Testis (tissue), 3 donors: Measurements from ENCODE around the gene VGLL4. TPM values are rescaled to one million over a fixed set of nuclear protein-coding genes. Genes with fewer than 3 reads are reported as not detected.
A peak's percentile ranks its signal among the peaks of the same experiment; 100 is the strongest.

Experiments
- DNase-seq: peaks from one replicate; pipeline ENCODE4 v3.0.0-alpha.2; 2019
- H3K27ac ChIP-seq, 2 donors: fragments of 200-600 bp; sonication (generic); one replicate each; pipeline ENCODE4 v1.5.1; 2019
- H3K27me3 ChIP-seq: fragments of 200-600 bp; sonication (generic); one replicate; pipeline ENCODE4 v1.5.1; 2019
- H3K36me3 ChIP-seq: fragments of 200-600 bp; sonication (generic); one replicate; pipeline ENCODE4 v1.5.1; 2017; ENCODE audit warnings: low read depth; ENCODE audit errors: missing control alignments
- H3K4me1 ChIP-seq: fragments of 200-600 bp; sonication (generic); one replicate; pipeline ENCODE4 v1.5.1; 2019
- H3K4me3 ChIP-seq, 2 donors: fragments of 200-600 bp; sonication (generic); one replicate each; pipeline ENCODE4 v1.5.1; 2017 to 2019
- H3K9me3 ChIP-seq: fragments of 200-600 bp; sonication (generic); one replicate; pipeline ENCODE4 v1.5.1; 2017
- POLR2A ChIP-seq: fragments of 450-650 bp; IDR thresholded peaks from one replicate; pipeline ENCODE4 v1.6.1; 2017; ENCODE audit warnings: antibody characterized with exemption, mild to moderate bottlenecking, moderate library complexity
- WGBS, 2 donors: methylation state at CpG; one replicate each; pipeline ENCODE4 v1.1.5; 2018; 5-methylcytosine and 5-hydroxymethylcytosine counted together
- intact Hi-C: fragments of 100-400 bp; cut with DNase I; formaldehyde crosslinking; loops from one replicate; pipeline ENCODE4 v1.15.1; 2023; ENCODE audit warnings: low total_unique reads
- polyA plus RNA-seq: library from polyadenylated mRNA; stranded (reverse); fragments of 350-450 nt; fragmentation: Illumina TruSeq; extraction: RNeasy Lipid Tissue Mini Kit (QIAGEN cat#74804); gene quantifications from one replicate; pipeline ENCODE4 v1.2.3, GENCODE V29; 2014; ENCODE audit warnings: low read depth, low replicate concordance; ENCODE audit not compliant: insufficient read depth
- total RNA-seq, 2 donors: library from RNA; depleted of rRNA; stranded (reverse); fragments of >200 nt; gene quantifications; one replicate each; pipeline ENCODE4 v1.2.3, GENCODE V29; 2016
- TF ChIP-seq, protein P1 (sequence below), 3 experiments: fragments of 450-650 bp in 2 of 3; fragments of 200-600 bp in 1 of 3; sonication (generic) in 1 of 3; IDR thresholded peaks; one replicate each; pipeline ENCODE4 v1.5.1; 2016 to 2019; ENCODE audit warnings: antibody characterized with exemption in 3 of 3, mild to moderate bottlenecking in 2 of 3, moderate library complexity in 1 of 3

Gene VGLL4
- total and polyA plus RNA-seq, 3 donors from 2014 or later = 72.9 to 209 (median 169) TPM

DNA sequence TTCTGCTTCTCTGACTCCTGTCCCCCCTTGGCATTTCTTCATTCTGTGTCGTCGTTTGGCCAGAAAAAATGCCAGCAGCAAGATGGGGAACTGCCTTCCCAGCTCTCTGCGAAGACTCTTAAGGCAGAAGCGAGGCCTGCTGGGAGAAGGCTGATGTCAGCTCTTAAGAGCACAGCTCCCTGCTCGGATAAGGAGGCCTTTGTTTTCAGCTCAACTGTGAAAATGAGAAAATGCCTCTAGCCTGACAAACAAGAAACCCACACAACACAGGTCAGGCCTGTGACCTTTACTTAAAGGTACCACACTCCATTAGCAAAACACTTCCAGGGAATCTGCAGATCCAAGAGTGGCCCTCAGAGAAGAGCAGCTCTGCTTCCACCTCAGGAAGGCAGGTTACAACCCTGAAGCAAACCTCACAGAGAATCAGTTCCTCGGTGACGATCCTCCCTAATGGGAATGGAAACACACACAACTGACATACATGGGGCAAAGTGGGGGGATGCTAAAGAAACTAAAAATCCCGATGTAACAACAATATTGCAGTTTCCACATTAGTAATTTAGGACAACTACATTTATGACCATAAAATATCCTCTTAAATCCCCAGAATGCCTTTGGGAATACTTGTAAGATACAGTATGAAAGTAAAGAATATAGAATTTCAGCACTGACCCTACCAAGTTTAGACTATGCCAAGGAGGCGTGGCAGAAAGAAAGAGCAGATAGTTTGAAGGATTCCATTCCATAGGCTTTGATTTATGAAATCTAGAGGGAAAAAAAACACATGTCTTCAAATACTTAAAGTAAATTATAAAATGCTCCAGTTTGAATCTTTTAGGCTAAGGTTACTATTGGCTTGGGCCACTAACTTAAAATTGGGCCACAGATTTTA is 52.1 kb downstream of the VGLL4 start:
- no peak for TF ChIP-seq POLR2A
- TF ChIP-seq, protein P1, sequence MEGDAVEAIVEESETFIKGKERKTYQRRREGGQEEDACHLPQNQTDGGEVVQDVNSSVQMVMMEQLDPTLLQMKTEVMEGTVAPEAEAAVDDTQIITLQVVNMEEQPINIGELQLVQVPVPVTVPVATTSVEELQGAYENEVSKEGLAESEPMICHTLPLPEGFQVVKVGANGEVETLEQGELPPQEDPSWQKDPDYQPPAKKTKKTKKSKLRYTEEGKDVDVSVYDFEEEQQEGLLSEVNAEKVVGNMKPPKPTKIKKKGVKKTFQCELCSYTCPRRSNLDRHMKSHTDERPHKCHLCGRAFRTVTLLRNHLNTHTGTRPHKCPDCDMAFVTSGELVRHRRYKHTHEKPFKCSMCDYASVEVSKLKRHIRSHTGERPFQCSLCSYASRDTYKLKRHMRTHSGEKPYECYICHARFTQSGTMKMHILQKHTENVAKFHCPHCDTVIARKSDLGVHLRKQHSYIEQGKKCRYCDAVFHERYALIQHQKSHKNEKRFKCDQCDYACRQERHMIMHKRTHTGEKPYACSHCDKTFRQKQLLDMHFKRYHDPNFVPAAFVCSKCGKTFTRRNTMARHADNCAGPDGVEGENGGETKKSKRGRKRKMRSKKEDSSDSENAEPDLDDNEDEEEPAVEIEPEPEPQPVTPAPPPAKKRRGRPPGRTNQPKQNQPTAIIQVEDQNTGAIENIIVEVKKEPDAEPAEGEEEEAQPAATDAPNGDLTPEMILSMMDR (IDR thresholded peaks at IDR 0.05) = no peak
- H3K27ac ChIP-seq = peak overlapping the region; percentile 57 to 73
- peak; percentile 88 for DNase-seq
- H3K9me3 ChIP-seq = no peaks in the 10 kb centered on the region
- 21 to 34% methylated on average over 9 of the region's 9 CpGs for WGBS, 2 donors
- no peak overlapping the region for H3K4me3 ChIP-seq
- peaks cover 62% of the 10 kb centered on the region for H3K4me1 ChIP-seq
- no peaks in the 10 kb centered on the region for H3K36me3 ChIP-seq
- H3K27me3 ChIP-seq = no peaks in the 10 kb centered on the region
- intact Hi-C loops = no loop called here

DNA sequence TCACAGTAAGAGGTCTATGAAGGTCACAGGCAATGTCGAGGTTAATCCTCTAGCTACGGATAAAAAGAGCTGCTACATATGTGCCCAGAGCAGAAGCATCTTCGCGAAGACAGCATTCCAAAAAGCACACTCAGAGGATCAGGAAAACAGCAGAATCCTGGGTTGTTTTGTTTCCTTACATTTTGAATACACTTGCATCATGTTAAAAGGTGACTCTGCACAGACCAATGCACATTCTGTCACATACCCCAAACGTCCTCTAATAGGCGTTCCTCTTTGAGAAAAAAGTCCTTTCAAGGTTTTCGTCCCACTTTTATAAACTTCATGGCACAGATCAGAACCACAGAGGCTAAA is 52.7 kb downstream of the VGLL4 start:
- peaks cover 58% of the 10 kb centered on the region for H3K4me1 ChIP-seq
- TF ChIP-seq, protein P1 (IDR thresholded peaks at IDR 0.05) = no peak
- no peak for TF ChIP-seq POLR2A
- peak overlapping the region; percentile 57 to 73 for H3K27ac ChIP-seq
- WGBS, 2 donors = 25 to 47% methylated on average over 7 of the region's 7 CpGs
- H3K9me3 ChIP-seq = no peaks in the 10 kb centered on the region
- intact Hi-C loops = no loop called here
- no peak overlapping the region for H3K4me3 ChIP-seq
- no peaks in the 10 kb centered on the region for H3K36me3 ChIP-seq
- no peak for DNase-seq
- no peaks in the 10 kb centered on the region for H3K27me3 ChIP-seq

DNA sequence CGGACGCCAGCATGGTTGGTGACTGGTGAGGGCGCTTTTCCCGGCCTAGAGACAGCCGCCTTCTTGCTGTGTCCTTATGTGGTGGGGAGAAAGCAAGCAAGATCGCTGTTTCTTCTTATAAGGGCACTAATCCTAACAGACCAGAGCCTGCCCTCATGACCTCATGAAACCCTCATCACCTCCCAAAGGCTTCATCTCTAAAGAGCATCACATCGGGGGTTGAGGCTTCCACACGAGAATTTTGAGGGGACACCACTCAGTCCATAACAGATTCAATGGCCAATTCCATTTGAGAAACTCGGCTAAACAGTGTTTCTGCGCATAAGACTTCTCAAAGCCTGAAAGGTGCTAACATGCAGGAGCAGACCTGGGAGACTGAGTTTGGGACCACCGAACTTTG is 54.0 kb downstream of the VGLL4 start:
- 78 to 84% methylated on average over 11 of the region's 11 CpGs for WGBS, 2 donors
- Histone ChIP-seq H3K9me3 (no peaks in the 10 kb centered on the region), H3K36me3 (no peaks in the 10 kb centered on the region), H3K27me3 (no peaks in the 10 kb centered on the region), H3K4me1 (peaks cover 58% of the 10 kb centered on the region), H3K4me3 (no peak overlapping the region), H3K27ac (peak overlapping the region; percentile 32 to 57)
- no peak for DNase-seq
- intact Hi-C loops = loop anchor here (5.0 kb wide), 1 partner anchor 53 kb away; the partner anchor contains the start of gene VGLL4
- TF ChIP-seq POLR2A = no peak
- TF ChIP-seq, protein P1 (IDR thresholded peaks at IDR 0.05) = no peak

DNA sequence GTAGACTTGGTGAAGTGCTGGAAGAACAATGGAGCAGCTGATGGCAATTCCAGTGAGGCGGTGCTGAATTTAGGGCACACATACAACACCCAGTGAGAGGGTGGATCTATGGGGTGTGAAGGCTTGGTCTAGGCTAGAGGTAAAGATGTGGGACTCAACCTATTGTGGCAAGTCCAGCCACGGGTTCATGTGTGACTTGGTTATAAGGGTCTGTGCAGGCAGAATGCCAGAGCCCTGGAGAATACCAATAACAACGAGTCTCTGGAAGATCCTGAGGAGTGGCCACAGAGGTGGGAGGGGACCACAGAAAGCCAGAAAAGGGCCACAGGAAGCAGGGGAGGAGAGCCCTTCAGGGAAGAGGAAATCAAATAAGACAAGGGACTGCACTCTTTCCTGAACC is 55.0 kb downstream of the VGLL4 start:
- Histone ChIP-seq H3K27ac (peak overlapping the region; percentile 10 to 57), H3K27me3 (no peaks in the 10 kb centered on the region), H3K36me3 (no peaks in the 10 kb centered on the region), H3K4me3 (no peak overlapping the region), H3K9me3 (no peaks in the 10 kb centered on the region), H3K4me1 (peaks cover 58% of the 10 kb centered on the region)
- DNase-seq = no peak
- TF ChIP-seq, protein P1 (IDR thresholded peaks at IDR 0.05) = no peak
- no peak for TF ChIP-seq POLR2A
- intact Hi-C loops = loop anchor here (5.0 kb wide), 1 partner anchor 54 kb away; the partner anchor contains the start of gene VGLL4
- 54 to 57% methylated on average over 3 of the region's 3 CpGs for whole genome bisulfite sequencing, 2 donors
